Right kidney (tissue), 1 donor: ENCODE data around the gene PZP.

ENCODE experiments used
- DNase-seq: peaks from one replicate; pipeline ENCODE4 v3.0.0-alpha.2; 2016

Gene PZP

DNA sequence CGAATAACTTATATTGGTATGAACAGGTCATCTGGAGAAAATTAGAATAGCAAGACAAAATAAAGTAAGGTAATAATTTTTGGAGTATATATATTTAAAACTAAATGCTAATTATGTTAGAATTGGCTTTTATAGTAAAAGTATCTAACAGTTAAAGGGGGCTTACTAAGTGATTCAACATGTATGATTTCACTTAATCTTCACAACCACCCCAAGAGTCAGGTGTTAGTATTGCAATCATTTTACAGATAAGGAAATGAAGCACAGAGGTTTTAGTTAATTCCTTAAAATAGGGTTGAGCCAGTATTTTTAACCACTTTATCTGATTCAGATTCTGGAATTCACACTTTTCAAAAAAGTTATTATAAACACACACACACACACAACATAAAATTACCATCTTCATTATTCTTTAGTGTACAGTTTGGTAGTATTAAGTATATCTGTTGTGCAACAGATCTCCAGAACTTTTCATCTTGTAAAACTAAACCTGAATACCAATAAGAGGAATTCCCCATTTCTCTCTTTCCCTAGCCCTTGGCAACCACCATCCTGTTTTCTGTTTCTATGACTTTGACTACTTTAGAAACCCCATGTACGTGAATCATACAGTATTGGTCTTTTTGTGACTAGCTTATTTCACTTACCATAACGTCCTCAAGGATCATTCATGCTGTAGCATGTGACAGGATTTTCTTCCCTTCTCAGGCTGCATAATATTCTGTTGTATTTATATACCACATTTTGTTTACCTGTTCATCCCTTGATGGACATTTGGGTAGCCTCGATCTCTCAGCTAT lies 104.9 kb downstream of the PZP start:
- DNase-seq: no peak

DNA sequence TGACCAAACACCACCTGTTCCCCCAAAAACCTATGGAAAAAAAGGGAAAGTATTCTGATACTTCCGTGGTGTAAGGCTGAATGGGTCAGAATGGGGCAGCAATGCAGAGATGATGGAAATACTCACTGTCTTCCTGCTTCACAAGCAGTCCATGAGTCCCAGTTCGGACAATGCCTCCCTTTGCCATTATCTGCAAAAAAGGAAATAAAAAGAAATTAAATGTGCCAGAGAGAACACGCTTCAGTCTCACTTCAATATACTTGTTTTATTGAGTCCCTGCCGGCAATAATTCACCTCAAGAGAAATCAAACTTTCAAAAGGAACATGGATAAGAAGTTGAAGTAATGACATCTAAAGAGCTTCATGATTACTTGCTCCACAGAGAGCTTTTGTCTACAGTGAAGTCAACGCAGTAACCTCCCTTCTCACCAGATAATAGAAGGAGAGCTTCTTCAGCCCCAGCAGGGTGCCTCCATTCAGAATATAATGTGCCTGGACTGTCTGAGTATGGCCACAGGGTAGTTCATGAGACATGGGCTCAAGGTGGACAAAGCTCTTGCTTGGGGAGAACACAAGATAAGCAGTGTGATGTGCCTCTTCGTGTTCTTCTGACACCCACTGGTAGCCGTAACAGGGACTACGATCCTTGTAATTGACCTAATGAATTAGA lies 107.0 kb downstream of the PZP start:
- DNase-seq: no peak

DNA sequence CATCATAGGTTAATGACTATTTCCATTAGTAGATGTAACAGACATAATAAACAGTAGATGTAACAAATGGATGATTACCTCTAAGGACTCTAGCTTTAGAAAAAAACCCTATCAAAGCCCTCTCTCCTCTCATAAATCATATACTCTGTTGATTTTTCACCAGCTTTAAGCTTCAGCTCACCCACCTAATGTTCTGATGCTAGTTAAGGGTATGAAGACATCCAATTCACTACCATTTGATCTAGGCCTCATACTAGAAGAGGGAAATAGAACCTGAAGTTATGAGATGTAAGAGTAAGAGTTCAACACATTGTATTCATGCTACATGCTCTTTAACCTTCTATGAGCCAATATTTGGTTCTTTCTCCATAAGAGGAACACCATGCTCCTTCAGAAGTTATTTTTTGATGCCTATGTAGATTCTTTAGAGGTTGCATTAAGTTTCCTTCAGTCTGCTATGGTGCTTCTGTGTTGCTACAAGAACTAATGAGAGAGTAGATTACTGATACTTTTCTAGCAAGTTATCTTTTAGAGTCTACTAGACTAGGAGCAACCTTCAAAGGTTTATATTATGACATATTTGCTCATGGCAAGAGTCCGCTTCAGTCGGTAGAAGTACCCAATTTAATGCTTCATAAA lies 108.5 kb downstream of the PZP start:
- DNase-seq: no peak
